ENCODE results near the gene TNXB. TPM values are rescaled to one million over a fixed set of nuclear protein-coding genes. Genes with fewer than 3 reads are reported as not detected.
A peak's percentile ranks its signal among the peaks of the same experiment; 100 is the strongest.

The TNXB gene
- total RNA-seq, 1 donor from 2014 or later, result 2.4 TPM

- H3K4me3 ChIP-seq (ENCODE audit: low read depth, low read length), result no peak overlapping the region
- no peak for FAIRE-seq
- no peaks in the 10 kb centered on the region for H3K27me3 ChIP-seq (ENCODE audit: control insufficient read depth, insufficient read depth, low read length)
- DNase-seq (ENCODE audit: low read depth), result no peak
- peaks cover 22% of the 10 kb centered on the region for H3K36me3 ChIP-seq (ENCODE audit: control insufficient read depth, insufficient read depth, low read length)
- no peak for TF ChIP-seq CTCF (IDR thresholded peaks at IDR 0.05; ENCODE audit: insufficient read depth, low read length, severe bottlenecking)
These were observed 14.5 kb upstream of the TNXB start for GRCh38 chr6:32123681-32124080.

- FAIRE-seq (no peak), DNase-seq (ENCODE audit: low read depth) (no peak)
- no peak for TF ChIP-seq CTCF (IDR thresholded peaks at IDR 0.05; ENCODE audit: insufficient read depth, low read length, severe bottlenecking)
- Histone ChIP-seq H3K27me3 (ENCODE audit: control insufficient read depth, insufficient read depth, low read length) (no peaks in the 10 kb centered on the region), H3K4me3 (ENCODE audit: low read depth, low read length) (no peak overlapping the region), H3K36me3 (ENCODE audit: control insufficient read depth, insufficient read depth, low read length) (peaks cover 39% of the 10 kb centered on the region)
These were observed 11.5 kb upstream of the TNXB start for GRCh38 chr6:32120573-32121059.

GRCh38 chr6:32118782-32119628, 9.9 kb upstream of the TNXB start:
- peak; percentile 99 for TF ChIP-seq CTCF (IDR thresholded peaks at IDR 0.05; ENCODE audit: insufficient read depth, low read length, severe bottlenecking)
- Histone ChIP-seq H3K27me3 (ENCODE audit: control insufficient read depth, insufficient read depth, low read length) (no peaks in the 10 kb centered on the region), H3K36me3 (ENCODE audit: control insufficient read depth, insufficient read depth, low read length) (peaks cover 37% of the 10 kb centered on the region), H3K4me3 (ENCODE audit: low read depth, low read length) (no peak overlapping the region)
- FAIRE-seq (no peak), DNase-seq (ENCODE audit: low read depth) (peak; percentile 68)

GRCh38 chr6:32117461-32117860, 8.3 kb upstream of the TNXB start:
- DNase-seq (ENCODE audit: low read depth) (no peak), FAIRE-seq (no peak)
- no peak for TF ChIP-seq CTCF (IDR thresholded peaks at IDR 0.05; ENCODE audit: insufficient read depth, low read length, severe bottlenecking)
- H3K27me3 ChIP-seq (ENCODE audit: control insufficient read depth, insufficient read depth, low read length), result no peaks in the 10 kb centered on the region
- peaks cover 37% of the 10 kb centered on the region for H3K36me3 ChIP-seq (ENCODE audit: control insufficient read depth, insufficient read depth, low read length)
- no peak overlapping the region for H3K4me3 ChIP-seq (ENCODE audit: low read depth, low read length)

- H3K27me3 ChIP-seq (ENCODE audit: control insufficient read depth, insufficient read depth, low read length), result no peaks in the 10 kb centered on the region
- no peak for TF ChIP-seq CTCF (IDR thresholded peaks at IDR 0.05; ENCODE audit: insufficient read depth, low read length, severe bottlenecking)
These were observed 7.5 kb upstream of the TNXB start for GRCh38 chr6:32116674-32117073.

More at GRCh38 chr6:32116674-32117073, 7.5 kb upstream of the TNXB start:
- DNase-seq (ENCODE audit: low read depth) (no peak), FAIRE-seq (no peak)
- no peak overlapping the region for H3K4me3 ChIP-seq (ENCODE audit: low read depth, low read length)
- H3K36me3 ChIP-seq (ENCODE audit: control insufficient read depth, insufficient read depth, low read length), result peaks cover 33% of the 10 kb centered on the region
